Keratinocyte (primary cell): ENCODE measurements around the gene CSNK1G2. TPM values are rescaled to one million over a fixed set of nuclear protein-coding genes. Genes with fewer than 3 reads are reported as not detected.

Source experiments
- DNase-seq: peaks from one replicate; pipeline ENCODE4 v3.0.0-alpha.2; 2011; ENCODE audit warnings: low read depth, missing footprints, low spot score
- FAIRE-seq: peaks from 2 replicates; lab custom pipeline; 2011; peaks lifted over from hg19 to GRCh38; lab: Jason Lieb, UNC
- H2AFZ ChIP-seq: 2 replicates; pipeline ENCODE4 v1.6.0; 2012; ENCODE audit warnings: low read length, control low read depth, inconsistent platforms; ENCODE audit not compliant: control insufficient read depth
- H3K27ac ChIP-seq: 2 replicates; pipeline ENCODE4 v1.5.1; 2011; ENCODE audit warnings: low read length; ENCODE audit not compliant: control insufficient read depth, insufficient read depth
- H3K27me3 ChIP-seq: 3 replicates; pipeline ENCODE4 v1.6.0; 2011; ENCODE audit warnings: low read length; ENCODE audit not compliant: control insufficient read depth, insufficient read depth; ENCODE audit errors: extremely low read depth
- H3K36me3 ChIP-seq, 2 experiments: 2 replicates in 1 of 2; 3 replicates in 1 of 2; pipeline ENCODE4 v1.5.1; 2011; ENCODE audit warnings: low read length in 2 of 2, mild to moderate bottlenecking in 1 of 2; ENCODE audit not compliant: control insufficient read depth in 2 of 2, insufficient read depth in 2 of 2; ENCODE audit errors: extremely low read depth in 1 of 2
- H3K4me1 ChIP-seq: 3 replicates; pipeline ENCODE4 v1.5.1; 2011; ENCODE audit warnings: low read length; ENCODE audit not compliant: control insufficient read depth, insufficient read depth; ENCODE audit errors: extremely low read depth
- H3K4me2 ChIP-seq: 3 replicates; pipeline ENCODE4 v1.6.0; 2011; ENCODE audit warnings: low read depth, low read length; ENCODE audit not compliant: control insufficient read depth, insufficient read depth; ENCODE audit errors: extremely low read depth
- H3K4me3 ChIP-seq, 3 experiments: fragments of 200-600 bp in 1 of 3; sonication (generic) in 1 of 3; 2 replicates in 2 of 3; 3 replicates in 1 of 3; pipeline ENCODE4 v1.5.1; 2011 to 2016; ENCODE audit warnings: low read length in 3 of 3, mild to moderate bottlenecking in 3 of 3, control low read depth in 2 of 3, inconsistent platforms in 1 of 3, low read depth in 1 of 3, mixed read lengths in 1 of 3, mixed run types in 1 of 3, moderate library complexity in 1 of 3; ENCODE audit not compliant: control insufficient read depth in 2 of 3, insufficient read depth in 2 of 3; ENCODE audit errors: extremely low read depth in 1 of 3
- H3K79me2 ChIP-seq: 2 replicates; pipeline ENCODE4 v1.6.0; 2012; ENCODE audit warnings: low read length; ENCODE audit not compliant: control insufficient read depth, insufficient read depth
- H3K9ac ChIP-seq: 3 replicates; pipeline ENCODE4 v1.6.0; 2011; ENCODE audit warnings: low read length; ENCODE audit not compliant: control insufficient read depth, insufficient read depth; ENCODE audit errors: extremely low read depth
- H3K9me1 ChIP-seq: 3 replicates; pipeline ENCODE4 v1.6.0; 2011; ENCODE audit warnings: low read length; ENCODE audit not compliant: control insufficient read depth, insufficient read depth; ENCODE audit errors: extremely low read depth
- H3K9me3 ChIP-seq: 2 replicates; pipeline ENCODE4 v1.5.1; 2012; ENCODE audit warnings: low read depth, low read length; ENCODE audit not compliant: control insufficient read depth
- H4K20me1 ChIP-seq: 3 replicates; pipeline ENCODE4 v1.6.0; 2011; ENCODE audit warnings: low read length; ENCODE audit not compliant: control insufficient read depth, insufficient read depth; ENCODE audit errors: extremely low read depth
- CTCF ChIP-seq, 3 experiments: IDR thresholded peaks in 1 of 3; conservative IDR thresholded peaks in 1 of 3; optimal IDR thresholded peaks in 1 of 3; 2 replicates in 2 of 3; 3 replicates in 1 of 3; pipeline versions ENCODE3 to v1.5.1; 2011; ENCODE audit warnings: low read length in 3 of 3, mild to moderate bottlenecking in 3 of 3, moderate library complexity in 2 of 3, control low read depth in 1 of 3, inconsistent platforms in 1 of 3; ENCODE audit not compliant: insufficient read depth in 2 of 3; ENCODE audit errors: extremely low read depth in 1 of 3
- EZH2 ChIP-seq: IDR thresholded peaks from one replicate; pipeline ENCODE4 v1.6.1; 2012; ENCODE audit warnings: inconsistent platforms, mild to moderate bottlenecking, low read length, moderate library complexity
- dilution Hi-C: fragments of 300-500 bp; cut with MboI; formaldehyde crosslinking; loops from one replicate; pipeline ENCODE4 v1.7.0; 2020; ENCODE audit warnings: low sequenced_read_pairs; ENCODE audit not compliant: extremely low pct_ligation_motif_present
- polyA plus RNA-seq, 5 experiments: library from polyadenylated mRNA; depleted of rRNA in 3 of 5; stranded (reverse) in 3 of 5; stranded (forward) in 1 of 5; unstranded in 1 of 5; fragments of >200 nt; gene quantifications; 1 replicate in 1 of 5; 2 replicates in 3 of 5; 3 replicates in 1 of 5; pipeline versions ENCODE4 v1.2.1 to v1.2.3, GENCODE V29; 2011 to 2012; ENCODE audit warnings: missing spikeins in 2 of 5, low read depth in 1 of 5, low replicate concordance in 1 of 5

The CSNK1G2 gene
- polyA plus RNA-seq, 1 donor (not counting 4 experiments of a cell fraction or from before 2014, with no cell fraction given) = 34.9 TPM

GRCh38 chr19:1975162-1975480, 34.1 kb downstream of the CSNK1G2 start:
- Histone ChIP-seq H3K27me3 (no peaks in the 10 kb centered on the region), H3K4me3 (no peak overlapping the region), H3K4me2 (no peak overlapping the region), H3K9ac (no peak overlapping the region), H3K9me3 (no peaks in the 10 kb centered on the region), H2AFZ (no peak overlapping the region), H3K4me1 (no peaks in the 10 kb centered on the region), H3K36me3 (peaks cover 8 to 16% of the 10 kb centered on the region in 2 experiments), H4K20me1 (peaks cover 14% of the 10 kb centered on the region), H3K79me2 (peaks cover 50% of the 10 kb centered on the region), H3K27ac (no peak overlapping the region), H3K9me1 (no peaks in the 10 kb centered on the region)
- dilution Hi-C loops = no loop called here
- FAIRE-seq = no peak
- TF ChIP-seq EZH2 = no peak
- TF ChIP-seq CTCF (optimal IDR thresholded peaks at IDR 0.05 in 1 of 3, IDR thresholded peaks at IDR 0.05 in 1 of 3, conservative IDR thresholded peaks at IDR 0.05 in 1 of 3; ENCODE audit: extremely low read depth in 1 of 3, insufficient read depth in 2 of 3, low read length in 3 of 3) = no peak
- DNase-seq = no peak

GRCh38 chr19:1977120-1977519, 36.1 kb downstream of the CSNK1G2 start:
- H3K27me3 ChIP-seq = no peaks in the 10 kb centered on the region
- H3K36me3 ChIP-seq = peaks cover 14 to 18% of the 10 kb centered on the region in 2 experiments
- TF ChIP-seq EZH2 (no peak), CTCF (optimal IDR thresholded peaks at IDR 0.05 in 1 of 3, IDR thresholded peaks at IDR 0.05 in 1 of 3, conservative IDR thresholded peaks at IDR 0.05 in 1 of 3; ENCODE audit: extremely low read depth in 1 of 3, insufficient read depth in 2 of 3, low read length in 3 of 3) (no peak)
- H3K4me1 ChIP-seq = no peaks in the 10 kb centered on the region
- H3K9me3 ChIP-seq = no peaks in the 10 kb centered on the region
- no peak overlapping the region for H3K9ac ChIP-seq
- dilution Hi-C loops = no loop called here
- DNase-seq = no peak
- no peak overlapping the region for H3K27ac ChIP-seq
- no peak overlapping the region for H3K4me2 ChIP-seq
- FAIRE-seq = no peak
- H2AFZ ChIP-seq = no peak overlapping the region
- H3K9me1 ChIP-seq = no peaks in the 10 kb centered on the region
- H4K20me1 ChIP-seq = peaks cover 7% of the 10 kb centered on the region
- no peak overlapping the region for H3K4me3 ChIP-seq
- H3K79me2 ChIP-seq = peaks cover 34% of the 10 kb centered on the region
